Suprapubic skin (tissue), 4 donors: ENCODE results near the gene POLR1E. TPM values are rescaled to one million over a fixed set of nuclear protein-coding genes. Genes with fewer than 3 reads are reported as not detected.
"Not testable (repeated sequence)": the region's sequence is repeated elsewhere in the genome, so short reads cannot be mapped to it uniquely, and the experiment has no call there.

Source experiments
- DNase-seq, 2 donors: peaks; one replicate each; pipeline ENCODE4 v3.0.0-alpha.2; 2019; ENCODE audit warnings: low spot score in 2 of 2
- H3K27ac ChIP-seq: fragments of 200-600 bp; sonication (generic); one replicate; pipeline ENCODE4 v1.5.1; 2019
- H3K27me3 ChIP-seq: fragments of 200-600 bp; sonication (generic); one replicate; pipeline ENCODE4 v1.5.1; 2019
- H3K36me3 ChIP-seq: fragments of 200-600 bp; sonication (generic); one replicate; pipeline ENCODE4 v1.5.1; 2019
- H3K4me1 ChIP-seq: fragments of 200-600 bp; sonication (generic); one replicate; pipeline ENCODE4 v1.5.1; 2019
- H3K4me3 ChIP-seq: fragments of 200-600 bp; sonication (generic); one replicate; pipeline ENCODE4 v1.5.1; 2019; ENCODE audit warnings: mild to moderate bottlenecking
- H3K9me3 ChIP-seq: fragments of 200-600 bp; sonication (generic); one replicate; pipeline ENCODE4 v1.5.1; 2019
- EP300 ChIP-seq: sonication (generic); formaldehyde crosslinking; IDR thresholded peaks from one replicate; pipeline ENCODE4 v1.6.1; 2017; ENCODE audit warnings: antibody characterized with exemption
- POLR2A ChIP-seq, 2 donors: fragments of 450-650 bp; IDR thresholded peaks; one replicate each; pipeline ENCODE4 v1.6.1; 2017; ENCODE audit warnings: antibody characterized with exemption in 2 of 2, mild to moderate bottlenecking in 2 of 2, moderate library complexity in 2 of 2
- POLR2AphosphoS5 ChIP-seq, 3 donors: sonication (generic); formaldehyde crosslinking; IDR thresholded peaks; one replicate each; pipeline ENCODE4 v1.6.1; 2017; ENCODE audit warnings: antibody characterized with exemption in 3 of 3
- WGBS: methylation state at CpG from one replicate; pipeline ENCODE4 v1.1.5; 2018; 5-methylcytosine and 5-hydroxymethylcytosine counted together
- total RNA-seq, 4 donors: library from RNA; depleted of rRNA; stranded (reverse); fragments of >200 nt; gene quantifications; one replicate each; pipeline ENCODE4 v1.1.0, GENCODE V29; 2016
- TF ChIP-seq, protein P1 (sequence below), 2 donors: fragments of 200-600 bp in 1 of 2; fragments of 450-650 bp in 1 of 2; sonication (generic) in 1 of 2; IDR thresholded peaks; one replicate each; pipeline ENCODE4 v1.5.1; 2016 to 2019; ENCODE audit warnings: antibody characterized with exemption in 2 of 2, mild to moderate bottlenecking in 1 of 2, moderate library complexity in 1 of 2

The POLR1E gene
- total RNA-seq, 4 donors from 2014 or later = 15.7 to 26.3 (median 24.0) TPM

DNA sequence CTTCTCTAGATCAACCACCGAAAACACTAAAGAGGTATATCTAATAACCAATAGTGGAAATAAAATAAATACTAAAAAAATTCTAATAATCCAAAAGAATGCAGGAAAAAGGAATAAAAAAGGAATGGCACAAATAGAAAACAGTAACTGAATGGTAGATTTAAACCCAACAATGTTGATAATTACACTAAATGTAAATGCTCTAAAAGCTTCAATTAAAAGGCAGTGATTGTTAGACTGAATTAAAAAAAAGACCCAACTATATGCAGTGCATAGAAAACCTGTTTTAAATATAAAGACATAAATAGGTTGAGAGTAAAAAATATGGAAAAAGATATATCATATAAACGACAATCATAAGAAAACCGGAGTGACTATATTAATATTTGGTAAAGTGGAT, 11.3 kb upstream of the POLR1E start:
- no peak for DNase-seq
- Histone ChIP-seq H3K9me3 (peaks cover 6% of the 10 kb centered on the region), H3K4me1 (peaks cover 15% of the 10 kb centered on the region), H3K27me3 (no peaks in the 10 kb centered on the region), H3K36me3 (no peaks in the 10 kb centered on the region), H3K4me3 (no peak overlapping the region), H3K27ac (no peak overlapping the region)
- TF ChIP-seq POLR2A (IDR thresholded peaks at IDR 0.05) (no peak), POLR2AphosphoS5 (IDR thresholded peaks at IDR 0.05) (no peak), EP300 (no peak)
- TF ChIP-seq, protein P1, sequence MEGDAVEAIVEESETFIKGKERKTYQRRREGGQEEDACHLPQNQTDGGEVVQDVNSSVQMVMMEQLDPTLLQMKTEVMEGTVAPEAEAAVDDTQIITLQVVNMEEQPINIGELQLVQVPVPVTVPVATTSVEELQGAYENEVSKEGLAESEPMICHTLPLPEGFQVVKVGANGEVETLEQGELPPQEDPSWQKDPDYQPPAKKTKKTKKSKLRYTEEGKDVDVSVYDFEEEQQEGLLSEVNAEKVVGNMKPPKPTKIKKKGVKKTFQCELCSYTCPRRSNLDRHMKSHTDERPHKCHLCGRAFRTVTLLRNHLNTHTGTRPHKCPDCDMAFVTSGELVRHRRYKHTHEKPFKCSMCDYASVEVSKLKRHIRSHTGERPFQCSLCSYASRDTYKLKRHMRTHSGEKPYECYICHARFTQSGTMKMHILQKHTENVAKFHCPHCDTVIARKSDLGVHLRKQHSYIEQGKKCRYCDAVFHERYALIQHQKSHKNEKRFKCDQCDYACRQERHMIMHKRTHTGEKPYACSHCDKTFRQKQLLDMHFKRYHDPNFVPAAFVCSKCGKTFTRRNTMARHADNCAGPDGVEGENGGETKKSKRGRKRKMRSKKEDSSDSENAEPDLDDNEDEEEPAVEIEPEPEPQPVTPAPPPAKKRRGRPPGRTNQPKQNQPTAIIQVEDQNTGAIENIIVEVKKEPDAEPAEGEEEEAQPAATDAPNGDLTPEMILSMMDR (IDR thresholded peaks at IDR 0.05) = no peak
- 97% methylated on average over 3 of the region's 3 CpGs for WGBS

DNA sequence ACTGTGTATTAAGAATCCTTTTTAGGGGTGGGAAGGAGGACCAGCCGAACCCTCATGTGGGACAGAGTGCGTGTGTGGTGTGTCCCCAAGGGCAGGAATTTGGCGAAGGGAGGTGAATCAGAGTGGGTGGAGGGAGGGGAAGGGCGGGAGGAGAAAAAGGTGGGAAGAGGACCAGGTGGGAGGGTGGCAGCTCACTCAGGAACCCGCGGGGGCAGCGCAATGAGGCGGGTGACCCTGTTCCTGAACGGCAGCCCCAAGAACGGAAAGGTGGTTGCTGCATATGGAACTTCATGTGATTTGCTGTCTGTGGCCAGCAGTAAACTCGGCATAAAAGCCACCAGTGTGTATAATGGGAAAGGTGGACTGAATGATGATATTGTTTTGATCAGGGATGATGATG, 8.8 kb upstream of the POLR1E start:
- H3K27ac ChIP-seq = no peak overlapping the region
- TF ChIP-seq POLR2AphosphoS5 (IDR thresholded peaks at IDR 0.05) (no peak), EP300 (no peak), POLR2A (IDR thresholded peaks at IDR 0.05) (no peak)
- TF ChIP-seq, protein P1 (IDR thresholded peaks at IDR 0.05) = no peak
- peaks cover 6% of the 10 kb centered on the region for H3K9me3 ChIP-seq
- 66% methylated on average over 11 of the region's 11 CpGs for WGBS
- H3K27me3 ChIP-seq = no peaks in the 10 kb centered on the region
- H3K4me1 ChIP-seq = peaks cover 8% of the 10 kb centered on the region
- DNase-seq = no peak
- no peaks in the 10 kb centered on the region for H3K36me3 ChIP-seq
- no peak overlapping the region for H3K4me3 ChIP-seq

DNA sequence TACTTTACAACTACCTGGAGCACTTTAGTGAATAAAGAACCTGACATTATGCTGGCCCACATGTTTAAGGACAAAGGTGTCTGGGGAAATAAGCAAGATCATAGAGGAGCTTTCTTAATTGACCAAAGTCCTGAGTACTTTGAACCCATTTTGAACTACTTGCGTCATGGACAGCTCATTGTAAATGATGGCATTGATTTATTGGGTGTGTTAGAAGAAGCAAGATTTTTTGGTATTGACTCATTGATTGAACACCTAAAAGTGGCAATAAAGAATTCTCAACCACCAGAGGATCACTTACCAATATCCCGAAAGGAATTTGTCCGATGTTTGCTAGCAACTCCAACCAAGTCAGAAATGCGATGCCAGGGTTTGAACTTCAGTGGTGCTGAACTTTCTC, 8.3 kb upstream of the POLR1E start:
- not testable (repeated sequence) for H3K4me1 ChIP-seq, H3K4me3 ChIP-seq, H3K9me3 ChIP-seq, H3K27me3 ChIP-seq, H3K27ac ChIP-seq, H3K36me3 ChIP-seq, DNase-seq
- 90% methylated on average over 4 of the region's 4 CpGs for WGBS

DNA sequence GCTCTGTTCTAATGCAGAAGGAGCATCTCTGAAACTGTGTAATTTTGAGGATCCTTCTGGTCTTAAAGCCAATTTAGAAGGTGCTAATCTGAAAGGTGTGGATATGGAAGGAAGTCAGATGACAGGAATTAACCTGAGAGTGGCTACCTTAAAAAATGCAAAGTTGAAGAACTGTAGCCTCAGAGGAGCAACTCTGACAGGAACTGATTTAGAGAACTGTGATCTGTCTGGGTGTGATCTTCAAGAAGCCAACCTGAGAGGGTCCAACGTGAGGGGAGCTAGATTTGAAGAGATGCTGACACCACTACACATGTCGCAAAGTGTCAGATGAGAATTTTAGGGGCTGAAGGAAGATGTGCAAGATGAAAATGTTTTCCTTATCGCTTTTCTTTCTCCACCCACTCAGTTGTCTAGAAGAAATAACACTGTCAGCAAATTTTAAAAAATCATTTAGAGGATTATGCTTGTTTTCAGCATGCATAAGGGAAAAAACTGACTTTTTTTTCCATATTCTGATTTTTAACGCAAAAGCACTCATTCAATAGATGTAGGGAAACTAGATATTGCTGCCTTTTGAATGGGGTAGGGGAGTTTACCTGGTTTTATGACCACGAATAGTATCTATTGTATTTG, 7.6 kb upstream of the POLR1E start:
- not testable (repeated sequence) for H3K36me3 ChIP-seq, H3K9me3 ChIP-seq, H3K27me3 ChIP-seq, H3K4me1 ChIP-seq, DNase-seq, H3K4me3 ChIP-seq, H3K27ac ChIP-seq
- WGBS = 65% methylated on average over 5 of the region's 5 CpGs

DNA sequence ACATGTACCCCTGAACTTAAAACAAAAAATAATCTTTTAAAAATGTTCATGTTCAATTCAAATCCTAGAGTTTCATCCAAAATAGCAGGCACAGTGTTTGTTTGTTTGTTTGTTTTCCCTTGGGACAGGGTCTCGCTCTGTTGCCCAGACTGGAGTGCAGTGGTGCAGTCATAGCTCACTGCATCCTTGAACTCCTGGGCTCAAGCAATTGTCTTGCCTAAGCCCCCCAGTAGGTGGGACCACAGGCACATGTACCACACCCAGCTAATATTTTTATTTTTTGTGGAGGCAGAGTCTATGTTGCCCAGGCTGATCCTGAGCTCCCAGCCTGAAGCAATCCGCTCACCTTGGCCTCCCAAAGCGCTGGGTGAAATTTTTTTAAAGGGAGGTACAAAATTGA, 5.0 kb upstream of the POLR1E start:
- no peaks in the 10 kb centered on the region for H3K27me3 ChIP-seq
- H3K9me3 ChIP-seq = no peaks in the 10 kb centered on the region
- DNase-seq = no peak
- 85% methylated on average over 3 of the region's 3 CpGs for WGBS
- no peak overlapping the region for H3K4me3 ChIP-seq
- no peak for TF ChIP-seq POLR2A (IDR thresholded peaks at IDR 0.05)
- no peak for TF ChIP-seq POLR2AphosphoS5 (IDR thresholded peaks at IDR 0.05)
- TF ChIP-seq EP300 = no peak
- TF ChIP-seq, protein P1 (IDR thresholded peaks at IDR 0.05) = no peak
- no peaks in the 10 kb centered on the region for H3K36me3 ChIP-seq
- H3K27ac ChIP-seq = no peak overlapping the region
- H3K4me1 ChIP-seq = peaks cover 6% of the 10 kb centered on the region

DNA sequence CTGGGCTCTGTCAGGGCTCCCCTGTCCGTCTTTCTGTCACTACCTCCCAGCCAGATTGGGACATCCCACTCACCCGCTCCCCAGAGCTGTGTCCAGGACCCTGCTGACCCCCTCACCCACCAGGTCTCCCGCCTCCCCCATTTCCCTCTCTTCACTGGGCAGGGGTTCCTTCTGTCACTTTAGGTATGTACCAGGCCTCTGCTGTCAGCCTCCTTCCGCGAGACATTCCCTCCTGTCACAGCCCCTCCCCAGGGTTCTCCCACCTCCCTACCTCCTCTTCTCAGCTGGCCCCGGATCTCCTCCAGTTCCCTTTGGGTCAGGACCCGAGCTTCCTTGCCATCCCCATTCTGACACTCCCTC, 488 bp downstream of the POLR1E start:
- H3K27ac ChIP-seq = peak overlapping the region; percentile 87
- H3K27me3 ChIP-seq = no peaks in the 10 kb centered on the region
- 3% methylated on average over 7 of the region's 7 CpGs for WGBS
- H3K4me3 ChIP-seq = peak overlapping the region; percentile 91
- TF ChIP-seq, protein P1 (IDR thresholded peaks at IDR 0.05) = no peak
- TF ChIP-seq EP300 = no peak
- TF ChIP-seq POLR2AphosphoS5 (IDR thresholded peaks at IDR 0.05) = no peak
- TF ChIP-seq POLR2A (IDR thresholded peaks at IDR 0.05) = no peak
- H3K9me3 ChIP-seq = no peaks in the 10 kb centered on the region
- peaks cover 27% of the 10 kb centered on the region for H3K36me3 ChIP-seq
- no peak for DNase-seq
- peaks cover 27% of the 10 kb centered on the region for H3K4me1 ChIP-seq
